Glomerular visceral epithelial cell (primary cell): ENCODE data around the gene SRGAP1.
"Not testable (repeated sequence)": the region's sequence is repeated elsewhere in the genome, so short reads cannot be mapped to it uniquely, and the experiment has no call there.

Source experiments
- DNase-seq: peaks from one replicate; pipeline ENCODE4 v3.0.0-alpha.2; 2016; ENCODE audit errors: extremely low spot score

SRGAP1 gene

GRCh38 chr12:63867053-63867452, 22.6 kb downstream of the SRGAP1 start:
- no peak for DNase-seq

- no peak for DNase-seq
Observed at GRCh38 chr12:63869656-63870055, 25.2 kb downstream of the SRGAP1 start.

- DNase-seq: no peak
Observed at GRCh38 chr12:63870838-63871237, 26.3 kb downstream of the SRGAP1 start.

GRCh38 chr12:63874897-63875480, 30.5 kb downstream of the SRGAP1 start:
- no peak for DNase-seq

GRCh38 chr12:63875703-63876102, 31.2 kb downstream of the SRGAP1 start:
- no peak for DNase-seq

GRCh38 chr12:63876980-63877379, 32.5 kb downstream of the SRGAP1 start:
- no peak for DNase-seq

- no peak for DNase-seq
Observed at GRCh38 chr12:63877693-63878092, 33.2 kb downstream of the SRGAP1 start.

GRCh38 chr12:63880235-63880634, 35.7 kb downstream of the SRGAP1 start:
- not testable (repeated sequence) for DNase-seq

GRCh38 chr12:63880742-63881263, 36.3 kb downstream of the SRGAP1 start:
- DNase-seq: no peak

- DNase-seq: peak; percentile 14
Observed at GRCh38 chr12:63882844-63883243, 38.3 kb downstream of the SRGAP1 start.

- DNase-seq: no peak
Observed at GRCh38 chr12:63885401-63885800, 40.9 kb downstream of the SRGAP1 start.

GRCh38 chr12:63888908-63889635, 44.6 kb downstream of the SRGAP1 start:
- DNase-seq: peak; percentile 31

GRCh38 chr12:63889721-63890509, 45.4 kb downstream of the SRGAP1 start:
- DNase-seq: no peak

- no peak for DNase-seq
Observed at GRCh38 chr12:63893170-63893569, 48.7 kb downstream of the SRGAP1 start.

- DNase-seq: no peak
Observed at GRCh38 chr12:63894132-63894531, 49.6 kb downstream of the SRGAP1 start.

GRCh38 chr12:63895841-63896240, 51.3 kb downstream of the SRGAP1 start:
- no peak for DNase-seq

- DNase-seq: peak; percentile 21
Observed at GRCh38 chr12:63897931-63898330, 53.4 kb downstream of the SRGAP1 start.

- no peak for DNase-seq
Observed at GRCh38 chr12:63898764-63899337, 54.4 kb downstream of the SRGAP1 start.

- DNase-seq: no peak
Observed at GRCh38 chr12:63899396-63899795, 54.9 kb downstream of the SRGAP1 start.

- DNase-seq: no peak
Observed at GRCh38 chr12:63900922-63901793, 56.7 kb downstream of the SRGAP1 start.

- DNase-seq: no peak
Observed at GRCh38 chr12:63904653-63905052, 60.2 kb downstream of the SRGAP1 start.
